ENCODE data around the gene NBEAL1.
"Not testable (repeated sequence)": the region's sequence is repeated elsewhere in the genome, so short reads cannot be mapped to it uniquely, and the experiment has no call there.

NBEAL1 gene

GRCh38 chr2:203238292-203238703 lies 223.6 kb downstream of the NBEAL1 start:
- peak; percentile 21 for DNase-seq

GRCh38 chr2:203238704-203239526 lies 224.2 kb downstream of the NBEAL1 start, which contains the start of gene CYP20A1:
Gene CYP20A1, plus strand, starts transcription at chr2:203239018. Its CDS starts 45 bp downstream, at chr2:203239063.
- peak; percentile 96 for DNase-seq

- no peak for DNase-seq
Measured at GRCh38 chr2:203240491-203240890, 225.8 kb downstream of the NBEAL1 start.

GRCh38 chr2:203242518-203242917 lies 227.8 kb downstream of the NBEAL1 start:
- DNase-seq: no peak

- DNase-seq: no peak
Measured at GRCh38 chr2:203246646-203247045, 232.0 kb downstream of the NBEAL1 start.

GRCh38 chr2:203252818-203253217 lies 238.1 kb downstream of the NBEAL1 start:
- no peak for DNase-seq

GRCh38 chr2:203253422-203254095 lies 238.9 kb downstream of the NBEAL1 start:
- DNase-seq: not testable (repeated sequence)

- DNase-seq: no peak
Measured at GRCh38 chr2:203261326-203262159, 246.9 kb downstream of the NBEAL1 start.
